ENCODE measurements around the gene KIAA1671. TPM values are rescaled to one million over a fixed set of nuclear protein-coding genes. Genes with fewer than 3 reads are reported as not detected.

KIAA1671 gene
- total RNA-seq, 4 donors from 2014 or later = 16.2 to 35.0 (median 21.7) TPM

DNA sequence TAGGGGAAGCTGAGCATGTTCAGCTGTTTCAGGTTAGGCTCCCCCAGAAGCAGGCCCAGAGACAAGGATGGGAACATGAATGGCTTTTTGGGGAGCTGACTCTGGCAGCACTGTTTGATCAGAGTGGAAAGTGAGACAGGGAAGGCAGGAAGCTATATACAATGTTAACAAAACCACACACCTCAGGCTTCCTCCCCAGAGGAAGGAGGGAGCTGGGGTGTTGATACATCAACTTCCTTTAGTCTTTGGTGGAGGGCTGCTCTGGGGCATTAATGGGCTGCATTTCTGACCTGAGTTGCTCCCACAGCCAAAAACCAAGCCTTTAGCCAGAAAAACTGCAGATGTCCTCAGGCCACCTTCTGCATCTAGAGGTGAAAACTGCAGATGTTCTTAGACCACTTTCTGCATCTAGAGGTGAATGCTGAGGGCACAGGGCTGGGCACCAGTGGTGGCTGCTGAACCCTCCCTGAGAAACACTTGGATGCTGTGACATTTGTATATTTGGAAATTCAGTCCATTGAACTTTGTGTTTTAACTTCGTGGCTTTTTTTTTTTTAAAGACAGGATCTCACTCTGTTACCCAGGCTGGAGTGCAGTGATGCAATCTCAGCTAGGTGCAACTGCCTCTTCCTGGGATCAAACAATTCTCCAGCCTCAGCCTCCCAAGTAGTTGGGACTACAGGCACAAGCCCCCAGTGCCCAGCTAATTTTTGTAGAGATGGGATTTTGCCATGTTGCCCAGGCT lies 49.9 kb downstream of the KIAA1671 start:
- in situ Hi-C loops (cut with MboI; ENCODE audit: low sequenced_read_pairs in 4 of 4) (loop anchor here in 1 of 4 donors (10.0 kb wide), 1 partner anchor 48 kb away; the partner anchor contains the start of gene KIAA1671), intact Hi-C loops (cut with DNase I; ENCODE audit: low total_unique reads) (no loop called here)
- ATAC-seq (no peak), DNase-seq (no peak)
- Histone ChIP-seq H3K4me3 (no peak overlapping the region), H3K9me3 (no peaks in the 10 kb centered on the region), H3K27ac (peak overlapping the region in 2 of 4 donors; percentile 8 to 52), H3K27me3 (no peaks in the 10 kb centered on the region), H3K4me1 (peaks cover 0 to 9% of the 10 kb centered on the region in 2 donors), H3K36me3 (no peaks in the 10 kb centered on the region)
- TF ChIP-seq, protein P1, sequence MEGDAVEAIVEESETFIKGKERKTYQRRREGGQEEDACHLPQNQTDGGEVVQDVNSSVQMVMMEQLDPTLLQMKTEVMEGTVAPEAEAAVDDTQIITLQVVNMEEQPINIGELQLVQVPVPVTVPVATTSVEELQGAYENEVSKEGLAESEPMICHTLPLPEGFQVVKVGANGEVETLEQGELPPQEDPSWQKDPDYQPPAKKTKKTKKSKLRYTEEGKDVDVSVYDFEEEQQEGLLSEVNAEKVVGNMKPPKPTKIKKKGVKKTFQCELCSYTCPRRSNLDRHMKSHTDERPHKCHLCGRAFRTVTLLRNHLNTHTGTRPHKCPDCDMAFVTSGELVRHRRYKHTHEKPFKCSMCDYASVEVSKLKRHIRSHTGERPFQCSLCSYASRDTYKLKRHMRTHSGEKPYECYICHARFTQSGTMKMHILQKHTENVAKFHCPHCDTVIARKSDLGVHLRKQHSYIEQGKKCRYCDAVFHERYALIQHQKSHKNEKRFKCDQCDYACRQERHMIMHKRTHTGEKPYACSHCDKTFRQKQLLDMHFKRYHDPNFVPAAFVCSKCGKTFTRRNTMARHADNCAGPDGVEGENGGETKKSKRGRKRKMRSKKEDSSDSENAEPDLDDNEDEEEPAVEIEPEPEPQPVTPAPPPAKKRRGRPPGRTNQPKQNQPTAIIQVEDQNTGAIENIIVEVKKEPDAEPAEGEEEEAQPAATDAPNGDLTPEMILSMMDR (IDR thresholded peaks at IDR 0.05 in 4 of 5, conservative IDR thresholded peaks at IDR 0.05 in 1 of 5) = no peak
- no peak for TF ChIP-seq POLR2A (IDR thresholded peaks at IDR 0.05)

DNA sequence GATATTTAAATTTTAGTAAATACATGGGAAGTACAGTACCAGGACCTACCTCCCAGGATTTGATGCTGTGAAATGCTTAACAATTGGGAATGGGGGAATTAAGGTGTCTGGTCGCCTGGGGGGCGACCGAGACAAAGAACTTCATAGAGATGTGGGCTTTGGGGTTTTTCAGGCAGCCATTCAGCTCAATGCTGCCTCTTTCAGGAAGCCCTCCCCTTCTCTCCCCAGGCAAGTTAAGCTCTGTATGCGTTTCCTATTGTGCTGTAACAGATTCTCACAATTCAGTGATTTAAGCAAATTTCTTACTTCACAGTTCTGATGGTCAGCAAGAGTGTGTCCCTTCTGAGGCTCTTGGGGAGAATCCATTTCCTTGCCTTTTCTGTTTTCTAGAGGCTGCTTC lies 53.8 kb downstream of the KIAA1671 start:
- Histone ChIP-seq H3K36me3 (no peaks in the 10 kb centered on the region), H3K4me3 (no peak overlapping the region), H3K27me3 (no peaks in the 10 kb centered on the region), H3K4me1 (peaks cover 0 to 14% of the 10 kb centered on the region in 2 donors), H3K9me3 (no peaks in the 10 kb centered on the region), H3K27ac (no peak overlapping the region)
- DNase-seq (no peak), ATAC-seq (no peak)
- TF ChIP-seq, protein P1 (IDR thresholded peaks at IDR 0.05 in 4 of 5, conservative IDR thresholded peaks at IDR 0.05 in 1 of 5) = no peak
- TF ChIP-seq POLR2A (IDR thresholded peaks at IDR 0.05) = no peak
- intact Hi-C loops (cut with DNase I; ENCODE audit: low total_unique reads) = no loop called here
- in situ Hi-C loops (cut with MboI; ENCODE audit: low sequenced_read_pairs in 4 of 4) = loop anchor here in 1 of 4 donors (10.0 kb wide), 1 partner anchor 52 kb away; the partner anchor contains the start of gene KIAA1671

DNA sequence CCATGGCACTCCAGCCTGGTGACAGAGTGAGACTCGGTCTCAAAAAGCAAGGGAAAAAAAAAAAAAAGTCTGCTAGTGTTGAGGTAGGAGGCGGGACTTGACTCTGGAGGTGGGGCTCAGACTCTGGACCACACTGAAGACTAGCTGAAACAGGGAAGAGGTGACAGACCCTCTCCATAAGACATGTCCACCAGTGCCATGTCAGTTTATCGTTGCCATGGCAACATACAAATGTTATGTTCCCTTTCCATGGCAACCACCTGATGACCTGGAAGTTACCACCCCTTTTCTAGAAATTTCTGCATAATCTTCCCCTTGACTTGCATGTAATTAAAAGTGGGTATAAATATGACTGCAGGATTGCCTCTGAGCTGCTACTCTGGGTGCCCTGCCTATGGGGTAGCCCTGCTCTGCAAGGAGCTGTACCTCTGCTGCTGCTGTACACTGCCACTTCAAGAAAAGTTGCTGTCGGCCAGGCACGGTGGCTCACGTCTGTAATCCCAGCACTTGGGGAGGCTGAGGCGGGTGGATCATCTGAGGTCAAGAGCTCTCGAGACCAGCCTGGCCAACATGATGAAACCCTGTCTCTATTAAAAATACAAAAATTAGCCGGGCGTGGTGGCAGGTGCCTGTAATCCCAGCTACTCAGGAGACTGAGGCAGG lies 55.1 kb downstream of the KIAA1671 start:
- Histone ChIP-seq H3K27ac (no peak overlapping the region), H3K4me3 (no peak overlapping the region), H3K9me3 (no peaks in the 10 kb centered on the region), H3K27me3 (no peaks in the 10 kb centered on the region), H3K4me1 (peaks cover 0 to 6% of the 10 kb centered on the region in 2 donors), H3K36me3 (no peaks in the 10 kb centered on the region)
- ATAC-seq (no peak), DNase-seq (no peak)
- TF ChIP-seq, protein P1 (IDR thresholded peaks at IDR 0.05 in 4 of 5, conservative IDR thresholded peaks at IDR 0.05 in 1 of 5) = no peak
- no peak for TF ChIP-seq POLR2A (IDR thresholded peaks at IDR 0.05)
- intact Hi-C loops (cut with DNase I; ENCODE audit: low total_unique reads) (no loop called here), in situ Hi-C loops (cut with MboI; ENCODE audit: low sequenced_read_pairs in 4 of 4) (loop anchor here in 1 of 4 donors (10.0 kb wide), 1 partner anchor 53 kb away; the partner anchor contains the start of gene KIAA1671)

DNA sequence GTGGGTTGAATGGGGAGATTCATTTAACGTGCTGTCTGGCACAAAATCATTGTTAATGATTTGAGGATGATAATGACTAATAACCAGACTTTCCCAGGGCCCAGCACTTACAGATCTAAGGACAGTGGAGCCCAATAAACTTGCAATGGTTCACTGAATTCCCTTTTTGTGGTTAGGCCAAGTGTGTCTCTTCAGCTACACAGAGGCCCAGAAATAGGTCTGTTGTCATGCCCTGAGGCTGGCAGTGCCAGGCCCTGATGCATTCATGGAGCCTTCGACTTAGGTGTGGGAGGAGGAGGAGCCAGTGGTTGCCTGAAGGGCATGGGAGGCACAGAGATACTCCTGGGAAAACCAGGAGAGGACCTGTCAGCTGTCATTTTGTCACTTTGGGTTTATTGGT lies 56.1 kb downstream of the KIAA1671 start:
- Histone ChIP-seq H3K27ac (no peak overlapping the region), H3K36me3 (no peaks in the 10 kb centered on the region), H3K27me3 (no peaks in the 10 kb centered on the region), H3K9me3 (no peaks in the 10 kb centered on the region), H3K4me3 (no peak overlapping the region), H3K4me1 (peaks cover 0 to 6% of the 10 kb centered on the region in 2 donors)
- ATAC-seq (peak in 1 of 2 donors; percentile 49), DNase-seq (peak in 1 of 2 donors; percentile 20)
- TF ChIP-seq, protein P1 (IDR thresholded peaks at IDR 0.05 in 4 of 5, conservative IDR thresholded peaks at IDR 0.05 in 1 of 5) = no peak
- TF ChIP-seq POLR2A (IDR thresholded peaks at IDR 0.05) = no peak
- intact Hi-C loops (cut with DNase I; ENCODE audit: low total_unique reads) (no loop called here), in situ Hi-C loops (cut with MboI; ENCODE audit: low sequenced_read_pairs in 4 of 4) (loop anchor here in 1 of 4 donors (10.0 kb wide), 1 partner anchor 54 kb away; the partner anchor contains the start of gene KIAA1671)
